Activated B cell treated with CpG ODN at 0.5 μM for 24 hours (primary cell): ENCODE data around the gene HBS1L. TPM values are rescaled to one million over a fixed set of nuclear protein-coding genes. Genes with fewer than 3 reads are reported as not detected.

Source experiments
- ATAC-seq: fragments of 200-7000 bp; cut with Tn5 transposase; one replicate; pipeline ENCODE4 v1.10.0; 2021; ENCODE audit warnings: low read depth, mild to moderate bottlenecking, moderate library complexity
- CTCF ChIA-PET: fragments of 350-600 bp; sonication (Branson Sonifier 250); formaldehyde crosslinking; loops from one replicate; lab custom pipeline; 2021; ENCODE audit warnings: antibody characterized with exemption; lab: Charles Lee
- POLR2A ChIA-PET: fragments of 350-600 bp; sonication (Branson Sonifier 250); formaldehyde crosslinking; loops from one replicate; lab custom pipeline; 2021; ENCODE audit warnings: antibody characterized with exemption; lab: Charles Lee
- DNase-seq: peaks from one replicate; pipeline ENCODE4 v3.0.0; 2022
- H3K27ac Mint-ChIP-seq: one replicate; pipeline ENCODE4 v1.8.0; 2020; ENCODE audit warnings: mixed read lengths
- H3K27me3 Mint-ChIP-seq: one replicate; pipeline ENCODE4 v1.8.0; 2021; ENCODE audit warnings: mixed read lengths
- H3K36me3 Mint-ChIP-seq: one replicate; pipeline ENCODE4 v1.8.0; 2021; ENCODE audit warnings: low read depth, mixed read lengths
- H3K4me1 Mint-ChIP-seq: one replicate; pipeline ENCODE4 v1.8.0; 2021; ENCODE audit warnings: mixed read lengths
- H3K4me3 Mint-ChIP-seq: one replicate; pipeline ENCODE4 v1.8.0; 2020; ENCODE audit warnings: mild to moderate bottlenecking, mixed read lengths
- H3K9me3 Mint-ChIP-seq: one replicate; pipeline ENCODE4 v1.8.0; 2020; ENCODE audit warnings: mixed read lengths
- intact Hi-C: fragments of 100-400 bp; cut with micrococcal nuclease; formaldehyde crosslinking; loops from one replicate; pipeline ENCODE4 v1.15.1; 2024
- total RNA-seq: library from RNA; stranded (reverse); gene quantifications from 2 replicates; pipeline ENCODE4 v1.2.3, GENCODE V29; 2022
- TF ChIP-seq, protein P1 (sequence below): fragments of 200-600 bp; IDR thresholded peaks from one replicate; pipeline ENCODE4 v1.8.0; 2022; ENCODE audit warnings: antibody characterized with exemption, mild to moderate bottlenecking

The HBS1L gene
- total RNA-seq, 1 donor from 2014 or later: 67.5 TPM

DNA sequence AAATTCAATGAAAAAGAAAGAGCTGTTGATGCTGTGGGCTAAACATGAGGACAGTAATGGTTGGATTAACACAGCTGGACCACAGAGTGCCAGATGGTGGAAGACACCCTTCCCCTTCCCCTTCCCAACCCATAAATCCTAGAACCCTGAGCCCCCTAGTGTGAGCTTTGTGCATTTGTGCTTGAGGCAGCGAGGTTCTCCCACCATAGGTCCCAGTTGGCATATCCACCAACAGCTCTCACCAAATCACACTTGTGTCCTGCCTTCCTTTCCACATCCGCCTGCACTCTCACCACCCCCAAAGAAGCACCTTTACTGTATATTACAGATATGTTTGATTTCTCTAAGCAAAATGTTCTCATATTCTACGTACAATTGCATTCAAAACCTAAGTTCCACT is 32.8 kb upstream of the HBS1L start:
- intact Hi-C loops: loop anchor here (5.0 kb wide), 1 partner anchor 335 kb away; no protein-coding TSS in a partner anchor

DNA sequence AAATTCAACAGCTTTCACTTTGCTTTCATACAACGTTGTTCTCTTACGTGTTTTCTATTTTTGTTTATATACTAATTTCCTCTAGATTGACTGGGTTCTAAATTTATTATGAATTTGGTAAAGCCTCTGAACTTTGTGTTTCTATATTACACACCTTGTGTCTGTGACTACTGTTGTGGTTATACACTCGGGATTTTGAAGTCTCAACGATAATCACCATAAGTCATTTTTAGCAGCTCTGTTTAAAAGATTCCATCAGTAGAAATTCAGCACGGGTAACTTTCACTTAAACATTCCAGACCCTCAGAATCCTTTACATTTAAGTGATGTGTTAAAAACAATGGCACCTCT is 31.8 kb upstream of the HBS1L start:
- POLR2A ChIA-PET: interaction anchor here (0.5 to 1.7 kb wide), 6 partner anchors 12 to 1203 kb away, joined by 3 to 9 read pairs (median 4); partner anchors contain the start of gene BCLAF1
- H3K4me1 Mint-ChIP-seq: peaks cover 34% of the 10 kb centered on the region
- no peak overlapping the region for H3K27ac Mint-ChIP-seq
- DNase-seq (no peak), ATAC-seq (no peak)
- TF ChIP-seq, protein P1, sequence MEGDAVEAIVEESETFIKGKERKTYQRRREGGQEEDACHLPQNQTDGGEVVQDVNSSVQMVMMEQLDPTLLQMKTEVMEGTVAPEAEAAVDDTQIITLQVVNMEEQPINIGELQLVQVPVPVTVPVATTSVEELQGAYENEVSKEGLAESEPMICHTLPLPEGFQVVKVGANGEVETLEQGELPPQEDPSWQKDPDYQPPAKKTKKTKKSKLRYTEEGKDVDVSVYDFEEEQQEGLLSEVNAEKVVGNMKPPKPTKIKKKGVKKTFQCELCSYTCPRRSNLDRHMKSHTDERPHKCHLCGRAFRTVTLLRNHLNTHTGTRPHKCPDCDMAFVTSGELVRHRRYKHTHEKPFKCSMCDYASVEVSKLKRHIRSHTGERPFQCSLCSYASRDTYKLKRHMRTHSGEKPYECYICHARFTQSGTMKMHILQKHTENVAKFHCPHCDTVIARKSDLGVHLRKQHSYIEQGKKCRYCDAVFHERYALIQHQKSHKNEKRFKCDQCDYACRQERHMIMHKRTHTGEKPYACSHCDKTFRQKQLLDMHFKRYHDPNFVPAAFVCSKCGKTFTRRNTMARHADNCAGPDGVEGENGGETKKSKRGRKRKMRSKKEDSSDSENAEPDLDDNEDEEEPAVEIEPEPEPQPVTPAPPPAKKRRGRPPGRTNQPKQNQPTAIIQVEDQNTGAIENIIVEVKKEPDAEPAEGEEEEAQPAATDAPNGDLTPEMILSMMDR: no peak
- CTCF ChIA-PET: no interaction called here
- peaks cover 2% of the 10 kb centered on the region for H3K36me3 Mint-ChIP-seq
- H3K9me3 Mint-ChIP-seq: peaks cover 4% of the 10 kb centered on the region
- H3K4me3 Mint-ChIP-seq: peak overlapping the region; percentile 56
- peaks cover 2% of the 10 kb centered on the region for H3K27me3 Mint-ChIP-seq
- intact Hi-C loops: loop anchor here (5.0 kb wide), 1 partner anchor 336 kb away; no protein-coding TSS in a partner anchor

More for the DNA sequence above, 32.8 kb upstream of the HBS1L start:
- no peak for ATAC-seq
- POLR2A ChIA-PET: interaction anchor here (0.6 to 1.7 kb wide), 5 partner anchors 33 to 1202 kb away, joined by 3 to 8 read pairs (median 3); partner anchors contain the start of genes BCLAF1 and HBS1L
- H3K9me3 Mint-ChIP-seq: no peaks in the 10 kb centered on the region
- TF ChIP-seq, protein P1: no peak
- H3K4me1 Mint-ChIP-seq: peaks cover 34% of the 10 kb centered on the region
- H3K4me3 Mint-ChIP-seq: peak overlapping the region; percentile 12
- H3K36me3 Mint-ChIP-seq: no peaks in the 10 kb centered on the region
- no peak overlapping the region for H3K27ac Mint-ChIP-seq
- DNase-seq: no peak
- peaks cover 2% of the 10 kb centered on the region for H3K27me3 Mint-ChIP-seq
- CTCF ChIA-PET: interaction anchor here (1.0 kb wide), 1 partner anchor 336 kb away, joined by 3 read pairs; no protein-coding TSS in a partner anchor

DNA sequence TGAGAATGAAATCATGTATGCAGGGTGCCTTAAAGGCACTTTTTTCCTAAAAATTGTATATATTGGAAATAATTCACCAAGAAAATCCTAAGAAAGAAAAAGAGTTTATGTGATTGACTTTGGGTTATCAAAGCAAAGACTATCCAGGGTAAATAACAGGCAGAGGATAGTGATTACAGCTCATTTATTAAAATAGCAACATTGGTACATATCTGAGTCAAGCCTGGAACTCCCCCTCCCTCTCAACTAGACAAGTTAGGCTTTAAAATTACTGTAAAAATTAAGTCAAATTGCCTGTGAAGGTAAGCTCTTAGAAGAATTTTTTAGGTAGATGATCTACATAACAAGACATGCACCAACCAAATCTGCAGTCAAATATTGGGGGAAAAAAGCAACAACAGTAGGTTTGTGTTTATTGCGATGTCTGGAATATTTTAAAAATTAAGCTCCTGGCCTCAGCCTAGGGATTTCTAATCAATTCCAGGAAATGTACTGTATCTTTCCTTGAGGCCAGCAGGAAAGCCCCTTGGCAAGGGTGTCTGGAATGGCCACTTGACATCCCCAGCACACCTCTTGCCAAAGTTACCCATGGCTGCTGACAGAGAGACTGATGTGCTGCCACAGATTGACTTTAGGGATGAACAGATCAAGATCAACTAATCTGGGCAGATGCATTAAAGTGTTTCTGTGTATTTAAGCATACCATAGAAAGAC is 31.2 kb upstream of the HBS1L start:
- TF ChIP-seq, protein P1: no peak
- DNase-seq (no peak), ATAC-seq (no peak)
- H3K27ac Mint-ChIP-seq: no peak overlapping the region
- intact Hi-C loops: loop anchor here (5.0 kb wide), 1 partner anchor 336 kb away; no protein-coding TSS in a partner anchor
- peaks cover 4% of the 10 kb centered on the region for H3K9me3 Mint-ChIP-seq
- ChIA-PET CTCF (interaction anchor here (0.8 kb wide), 1 partner anchor 995 kb away, joined by 3 read pairs; no protein-coding TSS in a partner anchor), POLR2A (interaction anchor here (0.5 to 1.0 kb wide), 4 partner anchors 13 to 826 kb away, joined by 3 to 9 read pairs (median 4); partner anchors contain the start of gene HBS1L)
- peaks cover 34% of the 10 kb centered on the region for H3K4me1 Mint-ChIP-seq
- peaks cover 2% of the 10 kb centered on the region for H3K27me3 Mint-ChIP-seq
- H3K4me3 Mint-ChIP-seq: peak overlapping the region; percentile 36
- H3K36me3 Mint-ChIP-seq: peaks cover 2% of the 10 kb centered on the region

DNA sequence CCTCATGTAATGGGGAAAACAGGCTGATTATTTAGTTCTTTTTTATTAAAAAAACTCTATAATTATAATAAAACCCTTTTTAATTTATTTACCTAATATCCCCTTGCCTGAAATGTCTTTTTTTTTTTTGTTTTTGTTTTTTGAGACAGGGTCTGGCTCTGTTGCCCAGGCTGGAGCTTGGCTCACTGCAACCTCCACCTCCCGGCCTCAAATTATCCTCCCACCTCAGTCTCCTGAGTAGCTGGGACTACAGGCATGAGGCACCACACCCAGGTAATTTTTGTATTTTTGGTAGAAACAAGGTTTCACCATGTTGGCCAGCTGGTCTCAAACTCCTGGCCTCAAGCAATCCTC is 30.3 kb upstream of the HBS1L start:
- DNase-seq (no peak), ATAC-seq (no peak)
- ChIA-PET CTCF (no interaction called here), POLR2A (interaction anchor here (0.7 to 1.0 kb wide), 2 partner anchors 30 to 104 kb away, joined by 3 to 7 read pairs; partner anchors contain the start of gene HBS1L)
- H3K27me3 Mint-ChIP-seq: peaks cover 2% of the 10 kb centered on the region
- peaks cover 2% of the 10 kb centered on the region for H3K36me3 Mint-ChIP-seq
- peaks cover 34% of the 10 kb centered on the region for H3K4me1 Mint-ChIP-seq
- no peak overlapping the region for H3K4me3 Mint-ChIP-seq
- no peak overlapping the region for H3K27ac Mint-ChIP-seq
- peaks cover 4% of the 10 kb centered on the region for H3K9me3 Mint-ChIP-seq
- TF ChIP-seq, protein P1: no peak
- intact Hi-C loops: loop anchor here (5.0 kb wide), 1 partner anchor 337 kb away; no protein-coding TSS in a partner anchor
